Measurements from ENCODE around the gene SNED1.

DNA sequence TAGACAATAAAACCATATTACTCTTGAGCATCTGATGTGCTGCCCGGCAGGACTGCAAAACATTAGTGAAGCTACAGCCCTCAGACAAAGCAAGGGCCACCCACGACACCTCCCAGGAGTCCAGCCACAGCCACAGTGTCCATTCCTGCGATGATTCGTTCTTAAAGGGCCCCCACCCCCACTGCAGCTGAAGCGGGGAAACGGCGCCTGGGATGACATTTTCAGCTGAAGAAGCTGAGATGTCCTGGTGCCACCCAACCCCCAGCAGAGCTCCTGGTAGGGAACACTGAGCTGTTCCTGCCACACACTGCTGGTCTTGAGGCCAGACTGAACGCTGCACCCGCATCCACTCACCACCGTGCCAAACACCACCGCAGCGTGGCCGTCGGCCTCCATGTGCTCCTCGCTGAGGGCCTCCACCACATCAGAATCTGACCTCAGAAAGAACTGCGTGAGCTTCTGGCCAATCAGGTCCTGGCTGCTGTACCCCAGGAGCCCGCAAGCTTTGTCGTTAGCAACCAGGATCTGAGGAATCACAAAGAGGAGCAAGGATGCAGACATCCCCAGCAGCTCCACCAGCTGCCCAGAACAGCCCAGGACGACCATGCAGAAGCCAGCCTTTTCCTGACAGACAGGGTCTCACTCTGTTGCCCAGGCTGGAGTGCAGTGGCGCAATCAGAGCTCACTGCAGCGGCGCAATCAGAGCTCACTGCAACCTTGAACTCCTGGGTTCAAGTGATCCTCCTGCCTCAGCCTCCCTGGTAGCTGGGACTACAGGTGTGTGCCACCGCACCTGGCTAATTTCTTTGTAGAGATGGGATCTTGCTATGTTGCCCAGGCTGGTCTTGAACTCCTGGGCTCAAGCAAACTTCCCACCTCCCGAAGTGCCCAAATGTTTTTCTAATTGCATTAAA is 141.4 kb downstream of the SNED1 start:
- TF ChIP-seq EZH2 (optimal IDR thresholded peaks at IDR 0.05; ENCODE audit: low read depth, low read length) (no peak), EZH2phosphoT487 (IDR thresholded peaks at IDR 0.05; ENCODE audit: low read length) (no peak)
- TF ChIP-seq, protein P1, sequence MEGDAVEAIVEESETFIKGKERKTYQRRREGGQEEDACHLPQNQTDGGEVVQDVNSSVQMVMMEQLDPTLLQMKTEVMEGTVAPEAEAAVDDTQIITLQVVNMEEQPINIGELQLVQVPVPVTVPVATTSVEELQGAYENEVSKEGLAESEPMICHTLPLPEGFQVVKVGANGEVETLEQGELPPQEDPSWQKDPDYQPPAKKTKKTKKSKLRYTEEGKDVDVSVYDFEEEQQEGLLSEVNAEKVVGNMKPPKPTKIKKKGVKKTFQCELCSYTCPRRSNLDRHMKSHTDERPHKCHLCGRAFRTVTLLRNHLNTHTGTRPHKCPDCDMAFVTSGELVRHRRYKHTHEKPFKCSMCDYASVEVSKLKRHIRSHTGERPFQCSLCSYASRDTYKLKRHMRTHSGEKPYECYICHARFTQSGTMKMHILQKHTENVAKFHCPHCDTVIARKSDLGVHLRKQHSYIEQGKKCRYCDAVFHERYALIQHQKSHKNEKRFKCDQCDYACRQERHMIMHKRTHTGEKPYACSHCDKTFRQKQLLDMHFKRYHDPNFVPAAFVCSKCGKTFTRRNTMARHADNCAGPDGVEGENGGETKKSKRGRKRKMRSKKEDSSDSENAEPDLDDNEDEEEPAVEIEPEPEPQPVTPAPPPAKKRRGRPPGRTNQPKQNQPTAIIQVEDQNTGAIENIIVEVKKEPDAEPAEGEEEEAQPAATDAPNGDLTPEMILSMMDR (IDR thresholded peaks at IDR 0.05; ENCODE audit: low read length): no peak
